ENCODE measurements around the gene SMIM41.
"Not testable (repeated sequence)": the region's sequence is repeated elsewhere in the genome, so short reads cannot be mapped to it uniquely, and the experiment has no call there.

SMIM41 gene

DNA sequence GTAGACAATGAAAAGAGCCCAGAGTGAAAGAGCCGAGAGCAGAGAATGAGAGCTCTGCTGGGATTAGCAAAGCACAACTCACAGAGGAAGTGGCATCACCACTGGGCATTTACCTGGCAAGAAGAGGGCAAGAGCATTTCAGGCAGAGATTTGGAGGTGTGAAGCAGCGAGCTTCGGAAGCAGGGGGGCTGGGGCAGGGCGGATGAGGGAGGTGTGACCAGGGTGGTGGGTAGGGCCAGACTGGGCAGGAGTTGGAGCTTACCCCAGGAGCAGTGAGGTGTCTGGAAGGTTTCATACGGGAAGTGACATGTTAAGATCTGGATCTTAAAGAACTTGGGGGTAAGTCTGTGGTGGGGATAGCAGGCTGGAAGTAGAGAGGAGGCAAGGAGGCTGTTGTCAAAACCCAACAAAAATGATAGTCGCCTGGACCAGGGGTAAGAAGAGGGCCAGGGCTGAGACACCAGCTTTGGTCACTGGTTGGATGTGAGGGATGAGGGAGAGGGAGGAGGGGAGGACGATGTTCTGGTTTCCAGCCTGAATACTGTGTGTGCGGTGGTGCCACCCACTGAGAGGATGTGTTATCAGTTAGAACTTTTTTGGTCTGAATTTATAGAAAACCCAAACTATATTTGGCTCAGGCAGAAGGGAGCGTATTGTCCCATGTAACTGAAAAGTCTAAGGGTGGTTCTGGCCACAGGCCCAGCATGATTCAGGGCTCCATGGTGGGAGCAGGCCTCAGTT lies 5.2 kb downstream of the SMIM41 start:
- DNase-seq (ENCODE audit: low read depth in 3 of 3, low spot score in 1 of 3): no peak

- no peak for DNase-seq (ENCODE audit: low read depth in 3 of 3, low spot score in 1 of 3)
Observed at GRCh38 chr12:52085682-52086180, 6.2 kb downstream of the SMIM41 start.

- no peak for DNase-seq (ENCODE audit: low read depth in 3 of 3, low spot score in 1 of 3)
Observed at GRCh38 chr12:52086366-52086765, 6.9 kb downstream of the SMIM41 start.

GRCh38 chr12:52086944-52087835 lies 7.7 kb downstream of the SMIM41 start:
- no peak for DNase-seq (ENCODE audit: low read depth in 3 of 3, low spot score in 1 of 3)

DNA sequence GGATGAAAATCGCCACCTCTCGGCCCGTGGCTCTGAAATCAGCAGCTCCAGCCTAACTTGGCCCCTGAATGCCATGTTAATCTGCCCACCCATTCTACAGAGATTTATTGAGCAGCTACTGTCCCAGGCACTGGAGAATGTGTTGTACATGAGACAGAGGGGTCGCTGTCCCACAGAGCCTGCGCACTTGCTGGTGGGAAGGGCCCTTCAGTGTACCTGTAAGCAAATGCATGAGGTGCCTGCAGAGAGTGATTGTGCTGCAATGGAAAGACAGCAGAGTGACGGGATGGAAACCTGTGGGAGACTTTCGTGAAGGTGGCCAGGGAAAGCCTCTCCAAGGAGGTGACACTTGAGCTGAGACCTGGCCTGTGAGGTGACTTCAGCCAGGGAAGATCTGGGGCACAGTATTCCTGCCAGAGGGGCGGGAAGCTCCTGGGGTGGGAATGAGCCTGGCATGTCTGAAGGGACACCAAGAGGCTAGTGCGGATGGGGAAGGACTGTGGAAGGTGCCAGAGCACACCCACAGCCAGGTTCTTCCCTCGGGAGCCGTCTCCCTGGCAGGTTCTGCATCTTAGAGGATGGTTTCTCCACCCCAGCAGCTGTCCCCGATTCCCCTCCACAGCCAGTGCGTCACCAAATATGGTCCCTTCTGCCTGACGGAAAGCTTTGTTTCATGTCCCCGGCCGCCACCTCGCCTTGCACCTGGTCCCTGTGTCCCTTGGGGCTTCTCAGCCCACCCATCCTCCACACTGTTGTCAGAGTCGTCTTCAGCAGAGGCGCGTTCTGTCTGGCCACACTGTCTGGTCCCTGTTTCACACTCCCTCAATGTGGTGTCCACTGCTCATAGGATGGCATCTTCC lies 8.7 kb downstream of the SMIM41 start:
- no peak for DNase-seq (ENCODE audit: low read depth in 3 of 3, low spot score in 1 of 3)

DNA sequence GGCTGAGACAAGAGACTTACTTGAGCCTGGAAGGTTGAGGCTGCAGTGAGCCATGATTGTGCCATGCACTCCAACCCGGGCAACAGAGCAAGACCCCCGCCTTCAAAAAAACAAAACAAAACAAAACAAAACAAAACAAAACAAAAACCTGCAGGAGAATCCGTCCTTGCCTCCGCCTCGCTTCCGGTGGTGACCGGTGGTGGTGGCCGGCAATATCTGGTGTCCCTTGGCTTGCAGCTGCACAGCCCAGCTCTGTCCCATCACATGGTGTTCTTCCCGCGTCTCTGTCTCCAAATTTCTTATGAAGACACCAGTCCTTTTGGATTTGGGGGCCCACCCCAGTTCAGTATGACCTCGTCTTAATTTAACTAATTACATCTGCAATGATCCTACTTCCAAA lies 10.0 kb downstream of the SMIM41 start:
- no peak for DNase-seq (ENCODE audit: low read depth in 3 of 3, low spot score in 1 of 3)

DNA sequence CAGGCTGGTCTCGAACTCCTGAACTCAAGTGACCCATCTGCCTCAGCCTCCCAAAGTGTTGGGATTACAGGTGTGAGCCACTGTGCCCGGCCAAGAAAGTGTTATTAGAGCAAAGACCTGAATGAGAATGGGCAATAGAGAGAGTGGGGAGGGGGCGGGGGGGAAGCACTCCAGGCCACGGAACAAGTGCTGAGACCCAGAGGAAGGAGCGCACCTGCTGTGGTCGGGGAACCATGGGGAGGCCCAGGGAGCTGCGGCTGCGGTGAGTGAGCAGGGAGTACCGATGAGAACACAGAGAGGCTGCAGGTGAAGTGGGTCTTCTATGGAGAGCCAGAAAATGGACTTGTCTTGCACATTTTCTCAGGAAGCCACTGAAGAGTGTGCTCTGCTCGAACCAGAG lies 10.8 kb downstream of the SMIM41 start:
- no peak for DNase-seq (ENCODE audit: low read depth in 3 of 3, low spot score in 1 of 3)

DNA sequence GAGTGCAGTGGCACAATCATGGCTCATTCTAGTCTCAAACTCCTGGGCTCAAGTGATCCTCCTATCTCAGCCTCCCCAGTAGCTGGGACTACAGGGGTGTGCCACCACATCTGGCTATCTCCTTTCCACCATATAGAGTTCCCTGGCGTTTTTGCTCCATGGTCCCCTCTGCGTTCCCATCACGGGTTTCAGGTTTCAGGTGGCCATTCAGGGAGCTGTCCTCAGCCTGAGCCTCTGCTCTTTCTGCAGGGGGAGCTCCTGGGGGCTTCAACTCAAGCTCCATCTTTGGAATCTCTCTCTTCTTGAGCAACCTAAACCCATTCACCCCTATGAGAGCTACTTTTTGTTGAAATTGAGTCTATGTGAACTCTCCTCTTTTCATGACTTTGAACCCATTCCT lies 11.6 kb downstream of the SMIM41 start:
- DNase-seq (ENCODE audit: low read depth in 3 of 3, low spot score in 1 of 3): no peak

DNA sequence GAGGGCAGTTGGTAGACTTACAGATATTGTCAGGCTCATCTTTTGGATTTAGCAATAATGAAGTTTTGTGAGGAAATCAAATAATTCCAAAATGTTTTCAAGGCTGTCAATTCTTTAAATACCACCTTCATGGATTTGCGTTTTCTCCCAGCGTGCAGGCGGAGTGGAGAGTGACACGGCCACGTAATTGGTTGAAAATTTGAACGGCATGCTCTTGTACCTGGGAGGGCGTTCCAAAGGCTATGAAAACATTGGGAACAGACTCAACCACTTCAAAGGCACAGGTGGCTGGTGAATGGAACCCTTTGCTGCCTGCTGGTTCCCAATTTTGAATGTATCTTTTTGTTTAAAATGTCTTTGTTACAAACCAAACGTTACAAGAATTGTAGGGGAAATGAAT lies 12.4 kb downstream of the SMIM41 start:
- DNase-seq (ENCODE audit: low read depth in 3 of 3, low spot score in 1 of 3): no peak

- DNase-seq (ENCODE audit: low read depth in 3 of 3, low spot score in 1 of 3): no peak
Observed at GRCh38 chr12:52093346-52093745, 13.8 kb downstream of the SMIM41 start.

DNA sequence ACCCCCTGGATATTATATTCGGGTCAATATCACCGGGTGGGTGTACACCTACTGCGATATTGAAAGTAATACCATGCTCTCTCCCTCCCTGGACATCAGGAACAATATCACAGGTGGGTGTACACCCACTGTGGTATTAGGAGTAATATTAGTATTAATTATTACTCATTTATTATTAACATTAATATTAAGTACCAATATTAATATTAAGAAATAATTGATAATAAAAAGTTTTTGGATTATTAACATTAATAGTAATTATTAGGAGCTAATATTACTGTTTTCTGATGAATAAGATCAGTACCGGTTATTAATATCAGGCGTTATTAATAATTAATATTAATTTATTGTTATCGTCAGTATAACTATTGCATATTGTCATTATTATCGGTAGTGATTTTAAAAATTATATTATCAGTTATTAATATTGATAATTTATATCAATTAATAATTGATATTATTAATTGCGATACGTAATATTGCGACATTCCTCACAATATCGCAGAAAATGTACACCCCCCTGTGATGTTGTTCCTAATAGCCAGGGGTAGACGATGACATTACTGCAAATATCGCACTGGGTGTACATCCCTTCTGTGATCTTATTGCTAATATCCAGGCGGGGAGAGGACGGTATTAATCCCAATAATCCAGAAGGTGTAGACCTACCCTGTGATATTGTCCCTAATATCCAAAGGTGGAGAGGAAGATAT lies 17.0 kb downstream of the SMIM41 start:
- no peak for DNase-seq (ENCODE audit: low read depth in 3 of 3, low spot score in 1 of 3)

DNA sequence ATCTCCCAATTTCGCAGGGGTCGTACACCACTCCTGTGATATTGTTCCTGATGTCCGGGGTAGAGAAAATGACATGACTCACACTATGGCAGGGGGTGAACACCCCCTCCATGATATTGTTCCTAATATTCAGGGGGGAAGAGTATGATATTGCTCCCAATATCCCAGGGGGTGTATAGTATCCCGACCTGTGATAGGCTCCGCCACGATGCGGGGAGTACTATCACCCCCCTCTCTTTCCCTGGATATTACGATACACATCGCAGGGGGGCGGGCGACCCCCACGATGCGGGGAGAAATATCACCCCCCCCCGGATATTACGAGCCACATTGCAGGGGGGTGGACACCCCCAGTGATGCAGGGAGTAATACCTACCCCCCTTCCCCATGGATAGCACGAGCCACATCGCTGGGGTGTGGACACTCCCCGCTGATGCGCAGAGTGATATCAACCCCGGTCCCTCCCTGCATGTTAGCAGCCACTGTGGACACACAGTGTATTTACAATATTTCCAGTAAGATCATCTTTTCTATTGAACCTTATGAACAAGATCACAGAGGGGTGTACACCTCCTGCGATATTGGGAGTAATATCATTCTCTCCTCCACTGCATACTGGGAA lies 17.7 kb downstream of the SMIM41 start:
- DNase-seq (ENCODE audit: low read depth in 3 of 3, low spot score in 1 of 3): no peak

DNA sequence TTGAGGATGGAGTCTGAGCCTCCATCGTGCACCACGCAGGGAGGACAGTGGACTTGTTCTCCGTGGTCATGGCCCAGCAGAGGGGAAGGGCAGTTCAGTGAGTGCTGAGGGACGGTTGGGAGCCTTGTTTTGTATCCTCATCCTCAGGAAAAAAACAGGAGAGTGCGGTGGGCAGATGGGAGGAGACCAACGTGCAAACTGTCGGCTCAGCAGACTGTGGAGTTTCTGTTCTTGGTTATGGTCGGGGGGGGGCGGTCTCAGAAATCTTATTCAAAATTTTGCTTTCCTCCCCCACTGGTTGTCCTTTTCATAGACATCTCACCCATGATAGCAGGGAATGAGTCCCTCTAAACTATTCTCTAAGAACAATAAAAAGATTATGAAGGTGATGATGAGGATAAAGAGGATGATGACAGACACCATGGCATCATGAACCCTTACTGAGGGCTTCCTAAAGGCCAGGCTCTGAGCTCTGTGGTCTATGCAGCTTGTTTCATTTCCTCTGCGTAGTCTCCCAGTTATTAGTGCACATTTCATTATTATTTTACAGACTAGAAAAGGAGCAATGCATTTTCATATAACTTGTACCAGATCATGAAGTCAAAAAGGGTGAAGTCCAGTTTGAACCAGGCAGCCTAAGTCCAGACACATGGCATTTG lies 25.1 kb downstream of the SMIM41 start:
- DNase-seq (ENCODE audit: low read depth in 3 of 3, low spot score in 1 of 3): not testable (repeated sequence)

DNA sequence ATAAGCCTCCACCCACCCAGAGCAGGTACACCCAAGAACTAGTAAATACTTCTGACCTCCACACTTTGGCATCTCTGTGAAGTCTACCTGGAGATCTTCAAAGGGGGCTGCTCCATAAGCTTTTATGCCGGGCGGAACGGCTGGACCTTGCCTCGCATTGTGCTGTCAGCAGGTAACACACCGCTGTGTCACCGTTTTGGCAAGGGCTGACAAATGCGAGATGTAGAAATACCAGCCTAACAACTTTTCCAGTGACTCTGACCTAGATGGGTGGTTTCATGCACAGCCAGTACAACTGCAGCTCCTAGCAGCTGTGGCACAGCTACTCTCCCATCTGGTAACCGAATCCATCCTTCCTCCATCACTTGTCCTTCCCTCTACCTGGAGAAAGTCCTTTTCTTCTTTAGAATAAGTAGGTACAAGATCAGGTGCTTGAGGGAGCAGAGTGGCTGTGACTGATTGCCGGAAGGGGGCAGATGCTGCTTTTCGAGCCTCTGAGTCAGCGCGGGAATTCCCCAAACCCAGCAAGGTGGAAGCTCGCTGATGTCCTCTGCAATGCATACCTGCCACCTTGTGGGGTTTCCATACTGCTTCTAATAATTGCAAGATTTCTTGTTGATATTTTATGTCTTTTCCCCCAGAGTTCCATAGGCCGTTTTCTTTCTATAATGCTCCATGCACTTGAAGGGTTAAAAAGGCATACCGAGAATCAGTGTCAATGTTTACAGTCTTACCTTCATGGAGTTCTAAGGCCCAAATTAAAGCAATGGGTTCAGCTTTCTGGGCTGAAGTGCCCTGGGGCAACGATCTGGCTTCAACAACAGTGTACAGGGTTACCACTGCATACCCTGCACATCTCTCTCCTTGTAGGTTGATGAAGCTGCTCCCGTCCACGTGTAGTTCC lies 37.0 kb downstream of the SMIM41 start:
- peak; percentile 36 to 41 (median 38) for DNase-seq (ENCODE audit: low read depth in 3 of 3, low spot score in 1 of 3)

- DNase-seq (ENCODE audit: low read depth in 3 of 3, low spot score in 1 of 3): not testable (repeated sequence)
Observed at GRCh38 chr12:52117806-52118475, 38.4 kb downstream of the SMIM41 start.

- peak in 2 of 3 donors; percentile 11 to 26 for DNase-seq (ENCODE audit: low read depth in 3 of 3, low spot score in 1 of 3)
Observed at GRCh38 chr12:52119398-52120254, 40.1 kb downstream of the SMIM41 start.
